ENCODE results near the gene MESD. TPM values are rescaled to one million over a fixed set of nuclear protein-coding genes. Genes with fewer than 3 reads are reported as not detected.

MESD gene
- total and polyA plus RNA-seq, 9 of the 15 experiments (the other 6 are each of a cell fraction or from before 2014, with no cell fraction given), result 11.3 to 39.7 (median 22.8) TPM

DNA sequence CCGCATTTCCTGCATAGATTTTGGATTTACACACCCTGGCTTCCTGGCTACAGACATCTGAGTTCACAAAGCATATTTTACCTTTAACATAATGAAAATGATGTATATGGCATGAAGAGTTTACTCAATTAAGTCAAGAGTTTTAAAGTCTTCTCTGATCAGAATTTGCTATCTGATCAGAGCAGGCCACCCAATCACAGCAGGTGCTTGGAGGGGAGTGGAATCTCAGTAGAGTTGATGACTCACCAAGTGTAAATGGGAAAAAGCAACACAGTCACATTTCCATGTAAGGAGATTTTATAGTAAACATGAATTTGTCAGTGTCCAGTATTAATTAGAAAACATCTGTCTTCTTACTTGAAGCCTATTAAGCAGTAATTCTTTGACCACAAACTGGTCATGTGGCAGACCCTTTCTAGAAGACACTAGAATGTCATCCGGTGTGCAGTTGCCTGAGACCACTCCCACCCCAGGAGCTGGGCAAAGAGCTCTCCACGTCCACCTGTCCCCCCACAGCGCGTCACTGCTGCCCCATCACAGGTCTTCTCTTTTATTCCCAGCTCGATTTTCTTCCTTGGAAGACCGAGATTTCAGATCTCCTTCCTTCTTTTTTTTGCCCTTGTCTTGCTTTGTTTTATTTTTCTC is 10.8 kb downstream of the MESD start (continued):
- TF ChIP-seq RNF219 (CRISPR knock-in tag; IDR thresholded peaks at IDR 0.05) (no peak), YBX1 (IDR thresholded peaks at IDR 0.05) (no peak), EP300 (IDR thresholded peaks at IDR 0.05; ENCODE audit: low read length) (0 out of 2 replicates have a peak, but pooled peaks have one; percentile 19), TCF3 (CRISPR knock-in tag; IDR thresholded peaks at IDR 0.05) (0 out of 2 replicates have a peak, but pooled peaks have one; percentile 36), BRF2 (IDR thresholded peaks at IDR 0.05; ENCODE audit: borderline replicate concordance, insufficient read depth, insufficient read length) (no peak), ADNP (tag; IDR thresholded peaks at IDR 0.05) (no peak), CHAMP1 (IDR thresholded peaks at IDR 0.05) (no peak), KDM1A (IDR thresholded peaks at IDR 0.05) (peak; percentile 94 to 96), SRSF1 (IDR thresholded peaks at IDR 0.05; ENCODE audit: low read depth, low read length) (no peak), U2AF2 (optimal IDR thresholded peaks at IDR 0.05; ENCODE audit: low read depth, low read length) (no peak), ATF3 (IDR thresholded peaks at IDR 0.05) (peak; percentile 86), ATF3 (CRISPR knock-in tag; conservative IDR thresholded peaks at IDR 0.05) (no peak), DMBX1 (CRISPR knock-in tag; IDR thresholded peaks at IDR 0.05; ENCODE audit: borderline replicate concordance) (no peak), JUN (IDR thresholded peaks at IDR 0.05; ENCODE audit: borderline replicate concordance, low read depth, low read length) (0 out of 2 replicates have a peak, but pooled peaks have one; percentile 45), JUN (CRISPR knock-in tag; IDR thresholded peaks at IDR 0.05; ENCODE audit: borderline replicate concordance) (no peak), ZNF133 (CRISPR knock-in tag; IDR thresholded peaks at IDR 0.05) (no peak), CXXC5 (CRISPR knock-in tag; IDR thresholded peaks at IDR 0.05) (no peak)
- TF ChIP-seq, protein P1, sequence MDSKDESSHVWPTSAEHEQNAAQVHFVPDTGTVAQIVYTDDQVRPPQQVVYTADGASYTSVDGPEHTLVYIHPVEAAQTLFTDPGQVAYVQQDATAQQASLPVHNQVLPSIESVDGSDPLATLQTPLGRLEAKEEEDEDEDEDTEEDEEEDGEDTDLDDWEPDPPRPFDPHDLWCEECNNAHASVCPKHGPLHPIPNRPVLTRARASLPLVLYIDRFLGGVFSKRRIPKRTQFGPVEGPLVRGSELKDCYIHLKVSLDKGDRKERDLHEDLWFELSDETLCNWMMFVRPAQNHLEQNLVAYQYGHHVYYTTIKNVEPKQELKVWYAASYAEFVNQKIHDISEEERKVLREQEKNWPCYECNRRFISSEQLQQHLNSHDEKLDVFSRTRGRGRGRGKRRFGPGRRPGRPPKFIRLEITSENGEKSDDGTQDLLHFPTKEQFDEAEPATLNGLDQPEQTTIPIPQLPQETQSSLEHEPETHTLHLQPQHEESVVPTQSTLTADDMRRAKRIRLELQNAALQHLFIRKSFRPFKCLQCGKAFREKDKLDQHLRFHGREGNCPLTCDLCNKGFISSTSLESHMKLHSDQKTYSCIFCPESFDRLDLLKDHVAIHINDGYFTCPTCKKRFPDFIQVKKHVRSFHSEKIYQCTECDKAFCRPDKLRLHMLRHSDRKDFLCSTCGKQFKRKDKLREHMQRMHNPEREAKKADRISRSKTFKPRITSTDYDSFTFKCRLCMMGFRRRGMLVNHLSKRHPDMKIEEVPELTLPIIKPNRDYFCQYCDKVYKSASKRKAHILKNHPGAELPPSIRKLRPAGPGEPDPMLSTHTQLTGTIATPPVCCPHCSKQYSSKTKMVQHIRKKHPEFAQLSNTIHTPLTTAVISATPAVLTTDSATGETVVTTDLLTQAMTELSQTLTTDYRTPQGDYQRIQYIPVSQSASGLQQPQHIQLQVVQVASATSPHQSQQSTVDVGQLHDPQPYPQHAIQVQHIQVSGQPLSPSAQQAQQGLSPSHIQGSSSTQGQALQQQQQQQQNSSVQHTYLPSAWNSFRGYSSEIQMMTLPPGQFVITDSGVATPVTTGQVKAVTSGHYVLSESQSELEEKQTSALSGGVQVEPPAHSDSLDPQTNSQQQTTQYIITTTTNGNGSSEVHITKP (IDR thresholded peaks at IDR 0.05; ENCODE audit: partially characterized antibody), result no peak
